Activated naive CD4-positive, alpha-beta T cell treated with anti-CD3 and anti-CD28 coated beads, Interleukin-2, amount 50 U/mL, for 72 hours (primary cell): ENCODE data around the gene LAMB1. TPM values are rescaled to one million over a fixed set of nuclear protein-coding genes. Genes with fewer than 3 reads are reported as not detected.
"Not testable (repeated sequence)": the region's sequence is repeated elsewhere in the genome, so short reads cannot be mapped to it uniquely, and the experiment has no call there.

ENCODE experiments used
- ATAC-seq, 2 donors: fragments of 150-1000 bp; cut with Tn5 transposase; 2 replicates each; pipeline ENCODE4 v1.10.0; 2021; ENCODE audit warnings: mild to moderate bottlenecking in 2 of 2, moderate library complexity in 2 of 2
- DNase-seq, 2 donors: peaks; one replicate each; pipeline ENCODE4 v3.0.0; 2021 to 2022; ENCODE audit warnings: low spot score in 2 of 2
- H3K27ac Mint-ChIP-seq, 2 donors: one replicate each; pipeline ENCODE4 v1.8.0; 2022; ENCODE audit warnings: mild to moderate bottlenecking in 2 of 2, mixed read lengths in 2 of 2
- H3K36me3 Mint-ChIP-seq, 2 donors: one replicate each; pipeline ENCODE4 v1.8.0; 2022; ENCODE audit warnings: mixed read lengths in 2 of 2
- H3K9me3 Mint-ChIP-seq, 2 donors: one replicate each; pipeline ENCODE4 v1.8.0; 2022; ENCODE audit warnings: mixed read lengths in 2 of 2
- total RNA-seq, 2 donors: library from RNA; stranded (reverse); gene quantifications; one replicate each; pipeline ENCODE4 v1.2.3, GENCODE V29; 2022

Gene LAMB1
- total RNA-seq, 2 donors from 2014 or later = 0.27 TPM; not detected in 1

DNA sequence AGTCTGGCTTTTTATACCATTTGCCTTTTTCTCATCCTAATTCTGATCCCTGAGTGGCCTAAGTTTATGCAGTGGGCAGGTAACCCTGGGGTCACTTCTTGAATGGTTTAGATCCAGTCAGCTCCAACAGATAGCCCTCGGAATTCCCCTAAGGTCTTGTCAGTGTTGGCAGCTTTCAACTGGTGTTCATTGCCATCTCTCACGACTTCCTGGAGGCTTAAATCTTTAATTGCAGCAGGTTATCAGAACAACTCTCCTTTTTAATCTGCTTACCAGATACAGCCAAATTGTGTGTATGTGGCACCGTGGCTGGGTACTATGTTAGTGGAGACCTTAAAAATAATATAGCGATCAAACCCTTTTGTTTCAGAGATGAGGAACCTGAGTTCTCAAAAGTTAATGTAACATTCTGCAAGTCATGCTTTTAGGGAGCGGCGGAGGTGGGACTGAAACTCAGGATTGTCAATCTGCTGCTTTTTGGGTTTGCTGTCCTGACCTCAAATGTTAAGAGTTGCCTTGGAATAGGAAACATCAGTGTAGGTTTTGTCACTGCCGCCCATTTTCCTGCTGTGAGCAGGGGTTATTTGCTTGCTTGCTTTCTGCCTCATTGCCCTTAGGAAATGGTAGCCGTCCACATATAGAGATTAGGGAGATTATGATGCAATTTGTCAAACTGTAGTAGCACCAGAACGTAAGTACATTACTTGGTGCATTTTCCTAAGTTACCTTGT is 111.2 kb downstream of the LAMB1 start:
- peaks cover 13 to 33% of the 10 kb centered on the region in 2 donors for H3K36me3 Mint-ChIP-seq
- H3K9me3 Mint-ChIP-seq = no peaks in the 10 kb centered on the region
- DNase-seq (no peak), ATAC-seq (peak in 1 of 2 donors; percentile 9)
- H3K27ac Mint-ChIP-seq = peak overlapping the region; percentile 95 to 97

DNA sequence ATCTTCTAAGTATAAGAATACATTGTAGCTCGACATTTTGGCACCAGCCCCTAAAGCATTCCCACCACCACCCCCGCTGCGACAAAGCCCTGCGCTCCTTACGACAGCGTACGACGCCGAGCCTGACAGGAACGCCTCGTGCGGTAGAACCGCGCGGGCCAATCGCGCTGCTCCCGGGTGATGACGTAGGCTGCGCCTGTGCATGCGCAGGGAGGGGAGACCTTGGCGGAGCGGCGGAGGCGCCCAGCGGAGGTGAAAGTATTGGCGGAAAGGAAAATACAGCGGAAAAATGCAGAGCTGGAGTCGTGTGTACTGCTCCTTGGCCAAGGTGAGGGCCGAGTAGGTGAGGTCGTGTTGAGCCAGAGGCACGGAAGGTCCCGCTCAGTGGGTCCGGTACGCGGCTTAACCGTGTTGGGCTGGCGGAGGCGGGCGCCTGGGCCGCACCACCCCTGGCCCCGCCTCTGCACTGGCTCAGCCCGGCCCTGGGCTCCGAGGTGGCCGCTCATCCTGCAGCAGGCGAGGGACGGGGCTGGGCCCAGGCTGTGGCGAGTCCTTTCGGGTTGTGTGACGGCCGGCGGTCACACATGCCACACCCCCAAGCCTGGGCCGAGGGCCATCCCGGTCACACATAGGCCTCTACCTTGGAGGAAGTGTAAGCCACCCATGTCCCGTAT is 111.9 kb downstream of the LAMB1 start, which contains the start of gene DLD:
Gene DLD (plus strand): TSS at position 222 of the 674 bp plus-strand sequence. CDS start 68 bp downstream, at position 290.
- DNase-seq (peak; percentile 91), ATAC-seq (peak; percentile 98 to 99)
- Mint-ChIP-seq H3K27ac (peak within 1 kb of the TSS; percentile 95 to 99), H3K36me3 (peaks cover 13 to 29% of the 10 kb centered on the region in 2 donors), H3K9me3 (no peaks in the 10 kb centered on the region)

DNA sequence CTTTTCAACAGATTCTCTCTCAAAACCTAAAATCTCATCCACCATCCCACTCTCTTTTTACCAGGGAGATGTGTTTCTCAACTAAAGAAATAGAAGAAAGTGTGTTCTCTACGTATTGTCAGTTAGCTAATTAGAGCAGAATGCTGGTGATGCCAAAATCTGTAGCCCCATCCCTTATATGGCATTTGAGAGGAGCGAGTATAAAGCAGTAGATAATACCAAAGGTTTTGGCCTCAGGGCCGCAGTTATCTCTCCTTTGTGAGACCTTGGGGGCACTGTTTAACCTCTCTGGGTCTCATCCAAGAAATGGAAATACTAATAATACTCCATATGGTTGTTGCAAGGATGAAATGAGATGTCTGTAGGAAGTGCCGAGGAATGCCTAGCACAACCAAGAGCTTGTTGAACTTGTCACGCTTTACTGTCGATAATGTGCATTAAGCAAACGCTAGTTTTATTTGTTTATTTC is 112.4 kb downstream of the LAMB1 start:
- H3K27ac Mint-ChIP-seq = peak overlapping the region; percentile 95 to 99
- no peak for DNase-seq
- peak; percentile 6 to 17 for ATAC-seq
- no peaks in the 10 kb centered on the region for H3K9me3 Mint-ChIP-seq
- H3K36me3 Mint-ChIP-seq = peaks cover 13 to 24% of the 10 kb centered on the region in 2 donors

DNA sequence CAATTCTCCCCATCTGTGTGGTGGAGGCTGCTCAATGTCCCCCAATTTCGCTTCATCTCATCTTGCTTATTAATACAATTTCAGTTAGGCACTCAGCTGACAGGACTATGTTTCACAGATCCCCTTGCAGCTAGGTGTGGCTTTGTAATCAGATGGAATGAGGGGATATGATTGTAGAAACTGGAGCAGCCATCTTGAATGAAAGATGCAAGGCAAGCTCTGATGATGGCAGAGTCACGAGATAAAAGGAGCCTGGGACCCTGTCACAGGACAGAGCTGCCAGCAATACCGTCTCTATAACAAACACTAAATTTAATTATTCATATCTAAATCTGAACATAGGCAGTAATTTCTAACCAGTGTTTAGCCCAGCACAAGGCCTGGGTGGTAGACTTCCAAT is 113.0 kb downstream of the LAMB1 start:
- Mint-ChIP-seq H3K36me3 (peaks cover 13 to 19% of the 10 kb centered on the region in 2 donors), H3K9me3 (no peaks in the 10 kb centered on the region), H3K27ac (peak overlapping the region; percentile 95 to 99)

DNA sequence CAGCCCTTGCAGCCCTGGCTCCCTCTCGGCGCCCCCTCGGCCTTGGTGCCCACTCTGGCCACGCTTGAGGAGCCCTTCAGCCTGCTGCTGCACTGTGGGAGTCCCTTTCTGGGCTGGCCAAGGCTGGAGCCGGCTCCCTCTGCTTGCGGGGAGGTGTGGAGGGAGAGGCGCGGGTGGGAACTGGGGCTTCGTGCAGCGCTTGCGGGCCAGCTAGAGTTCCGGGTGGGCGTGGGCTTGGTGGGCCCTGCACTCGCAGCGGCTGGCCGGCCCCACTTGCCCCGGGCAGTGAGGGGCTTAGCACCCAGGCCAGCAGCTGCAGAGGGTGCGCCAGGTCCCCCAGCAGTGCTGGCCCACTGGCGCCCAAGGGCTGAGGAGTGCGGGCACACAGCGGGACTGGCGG is 115.1 kb downstream of the LAMB1 start:
- not testable (repeated sequence) for H3K36me3 Mint-ChIP-seq, H3K9me3 Mint-ChIP-seq, H3K27ac Mint-ChIP-seq, ATAC-seq, DNase-seq

More for the DNA sequence above, 113.0 kb downstream of the LAMB1 start:
- ATAC-seq (no peak), DNase-seq (no peak)

DNA sequence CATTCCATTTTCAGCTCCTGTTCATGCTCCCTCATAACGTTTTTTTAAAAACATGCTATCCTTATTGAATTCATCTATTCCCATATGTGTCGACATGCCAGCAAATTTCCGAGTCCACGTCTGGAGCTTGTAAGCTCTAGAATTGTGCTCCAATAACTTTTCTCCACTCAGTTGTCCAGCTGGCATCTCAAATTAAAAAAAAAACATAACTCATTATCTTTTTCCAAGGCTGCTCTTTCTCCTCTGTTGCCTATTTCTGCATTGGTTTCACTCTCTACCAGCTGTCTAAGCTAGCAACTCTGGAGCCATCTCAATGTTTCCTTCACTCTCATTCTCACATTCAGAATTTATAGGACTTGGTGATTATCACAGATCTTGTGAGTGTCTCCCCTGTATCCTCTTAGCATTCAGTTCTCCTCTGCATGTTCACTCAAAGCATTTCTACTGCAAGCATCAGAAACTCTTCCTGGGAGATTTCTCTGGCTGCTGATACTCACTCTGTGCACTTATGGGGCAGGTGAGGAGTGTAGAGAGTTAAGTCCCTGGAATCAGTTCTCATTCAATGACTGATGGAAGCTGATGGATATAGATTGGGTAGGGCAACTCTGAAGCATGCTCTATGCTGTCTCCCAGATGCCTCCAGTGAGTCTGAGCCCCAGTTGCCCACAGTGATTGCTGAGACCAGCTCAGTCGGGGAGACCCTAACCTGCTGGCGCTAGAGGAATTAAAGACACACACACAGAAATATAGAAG is 118.7 kb downstream of the LAMB1 start:
- no peaks in the 10 kb centered on the region for H3K9me3 Mint-ChIP-seq
- no peak for DNase-seq
- peaks cover 0 to 8% of the 10 kb centered on the region in 2 donors for H3K36me3 Mint-ChIP-seq
- peak in 1 of 2 donors; percentile 13 for ATAC-seq
- H3K27ac Mint-ChIP-seq = no peak overlapping the region

DNA sequence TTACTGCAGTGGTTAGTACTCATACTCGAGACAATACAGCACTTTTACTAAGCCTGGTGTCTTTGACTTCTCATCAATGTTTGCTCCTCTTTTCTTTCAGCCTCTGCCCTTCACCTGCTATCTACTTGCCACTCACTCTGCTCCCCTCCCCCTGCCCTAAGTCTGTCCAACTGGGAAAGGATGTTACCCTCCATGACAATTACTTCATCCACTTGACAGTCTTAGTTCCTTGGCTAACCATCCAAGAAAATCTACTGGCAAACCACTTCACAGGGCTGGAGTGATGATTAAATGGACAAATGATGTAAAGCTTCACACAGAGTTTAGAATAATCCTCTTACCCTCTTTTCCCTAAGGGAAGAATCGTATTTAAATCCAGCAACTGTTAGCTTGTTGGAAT is 120.2 kb downstream of the LAMB1 start:
- Mint-ChIP-seq H3K27ac (no peak overlapping the region), H3K9me3 (no peaks in the 10 kb centered on the region), H3K36me3 (no peaks in the 10 kb centered on the region)
- DNase-seq (no peak), ATAC-seq (no peak)

DNA sequence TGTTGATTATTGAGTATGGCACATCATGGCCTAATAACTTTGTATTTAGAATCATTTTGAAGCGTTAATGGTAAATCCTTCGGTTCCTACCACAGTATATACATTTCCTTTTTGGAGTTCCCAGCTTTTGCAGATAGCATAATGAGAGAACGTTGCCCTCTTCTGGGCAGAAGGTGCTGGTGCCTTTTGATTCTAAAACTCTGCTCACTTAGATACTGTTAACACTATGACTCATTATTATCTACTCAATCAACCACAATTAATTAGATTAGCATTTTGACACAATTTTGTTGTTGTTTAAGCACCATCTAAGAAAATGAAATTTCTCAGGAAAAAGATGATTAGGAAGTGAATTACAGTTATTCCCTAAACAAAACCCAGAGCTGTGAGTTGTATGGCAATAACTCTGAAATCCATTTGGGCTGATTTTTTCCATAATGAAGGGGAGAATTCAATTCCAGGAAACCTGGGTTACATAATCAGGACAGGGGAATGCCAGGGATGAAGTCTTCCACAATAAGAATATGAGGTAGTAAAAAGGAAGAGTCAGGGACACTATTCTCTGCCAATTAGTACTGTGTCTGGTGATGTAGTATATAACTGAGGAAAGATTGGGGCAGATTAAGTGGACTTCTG is 123.4 kb downstream of the LAMB1 start:
- DNase-seq (no peak), ATAC-seq (peak; percentile 67 to 69)
- no peaks in the 10 kb centered on the region for H3K9me3 Mint-ChIP-seq
- H3K36me3 Mint-ChIP-seq = no peaks in the 10 kb centered on the region
- no peak overlapping the region for H3K27ac Mint-ChIP-seq

DNA sequence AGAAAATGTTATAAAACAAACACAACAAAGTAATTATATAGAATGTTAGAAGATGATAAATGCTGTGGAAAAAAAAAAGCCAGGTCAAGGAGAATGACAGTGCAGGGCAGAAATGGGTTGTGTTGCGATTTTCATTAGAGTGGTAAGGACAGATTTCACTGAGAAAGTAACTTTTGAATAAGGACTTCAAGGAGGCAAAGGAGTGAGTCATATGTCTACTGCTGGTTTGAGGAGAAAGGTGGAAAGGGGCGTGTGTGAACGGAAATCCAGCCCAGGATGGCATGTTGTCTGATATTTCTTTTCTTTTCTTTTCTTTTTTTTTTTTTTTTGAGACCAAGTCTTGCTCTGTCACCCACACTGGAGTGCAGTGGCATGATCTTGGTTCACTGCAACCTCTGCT is 124.3 kb downstream of the LAMB1 start:
- DNase-seq (no peak), ATAC-seq (peak; percentile 13 to 52)
- H3K9me3 Mint-ChIP-seq = no peaks in the 10 kb centered on the region

DNA sequence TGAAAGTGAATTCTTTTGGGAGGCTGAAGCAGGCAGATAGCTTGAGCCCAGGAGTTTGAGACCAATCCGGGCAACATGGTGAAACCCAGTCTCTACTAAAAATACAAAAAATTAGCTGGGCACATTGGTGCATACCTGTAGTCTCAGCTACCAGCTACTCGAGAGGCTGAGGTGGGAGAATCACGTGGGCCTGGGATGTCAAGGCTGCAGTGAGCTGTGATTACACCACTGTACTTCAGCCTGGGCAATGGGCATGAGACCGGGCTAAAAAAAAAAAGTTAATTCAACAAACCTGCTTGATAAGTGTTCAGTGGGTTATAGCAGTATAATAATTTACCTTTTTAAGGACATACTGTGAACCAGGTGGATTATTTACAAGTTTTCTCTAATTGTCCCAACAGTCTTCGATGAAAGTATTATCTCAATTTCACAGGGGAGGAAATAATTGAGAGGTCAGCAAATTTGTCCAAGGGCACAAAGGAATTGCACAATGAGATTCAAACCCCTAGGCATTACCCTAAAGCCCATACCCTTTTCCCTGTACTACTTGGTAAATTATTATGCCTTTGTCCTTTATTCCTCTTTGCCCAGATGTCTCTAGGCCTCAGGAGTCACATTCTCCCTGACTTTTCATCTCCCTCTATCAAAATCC is 125.1 kb downstream of the LAMB1 start:
- Mint-ChIP-seq H3K9me3 (no peaks in the 10 kb centered on the region), H3K27ac (no peak overlapping the region), H3K36me3 (no peaks in the 10 kb centered on the region)
- no peak for DNase-seq
- no peak for ATAC-seq

More for the DNA sequence above, 124.3 kb downstream of the LAMB1 start:
- no peak overlapping the region for H3K27ac Mint-ChIP-seq
- H3K36me3 Mint-ChIP-seq = no peaks in the 10 kb centered on the region

DNA sequence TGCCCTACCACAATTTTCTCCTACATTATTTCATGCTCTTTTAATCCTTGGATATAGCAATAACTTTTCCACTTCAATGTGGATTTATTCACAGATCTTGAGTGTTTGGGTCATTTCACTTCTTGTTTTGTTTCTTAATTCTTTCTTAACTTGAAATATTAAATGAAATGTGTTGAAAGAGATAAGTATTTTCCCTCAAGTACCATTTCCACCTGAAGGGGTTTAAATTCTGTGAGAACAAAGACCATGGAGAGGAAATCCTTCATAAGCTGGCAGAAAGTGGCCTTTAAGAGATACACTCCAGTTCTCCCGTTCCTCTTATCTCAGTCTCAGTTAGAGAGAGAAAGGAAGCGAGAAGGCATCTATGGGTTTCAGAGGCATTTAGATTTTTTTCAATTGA is 126.0 kb downstream of the LAMB1 start:
- DNase-seq = no peak

DNA sequence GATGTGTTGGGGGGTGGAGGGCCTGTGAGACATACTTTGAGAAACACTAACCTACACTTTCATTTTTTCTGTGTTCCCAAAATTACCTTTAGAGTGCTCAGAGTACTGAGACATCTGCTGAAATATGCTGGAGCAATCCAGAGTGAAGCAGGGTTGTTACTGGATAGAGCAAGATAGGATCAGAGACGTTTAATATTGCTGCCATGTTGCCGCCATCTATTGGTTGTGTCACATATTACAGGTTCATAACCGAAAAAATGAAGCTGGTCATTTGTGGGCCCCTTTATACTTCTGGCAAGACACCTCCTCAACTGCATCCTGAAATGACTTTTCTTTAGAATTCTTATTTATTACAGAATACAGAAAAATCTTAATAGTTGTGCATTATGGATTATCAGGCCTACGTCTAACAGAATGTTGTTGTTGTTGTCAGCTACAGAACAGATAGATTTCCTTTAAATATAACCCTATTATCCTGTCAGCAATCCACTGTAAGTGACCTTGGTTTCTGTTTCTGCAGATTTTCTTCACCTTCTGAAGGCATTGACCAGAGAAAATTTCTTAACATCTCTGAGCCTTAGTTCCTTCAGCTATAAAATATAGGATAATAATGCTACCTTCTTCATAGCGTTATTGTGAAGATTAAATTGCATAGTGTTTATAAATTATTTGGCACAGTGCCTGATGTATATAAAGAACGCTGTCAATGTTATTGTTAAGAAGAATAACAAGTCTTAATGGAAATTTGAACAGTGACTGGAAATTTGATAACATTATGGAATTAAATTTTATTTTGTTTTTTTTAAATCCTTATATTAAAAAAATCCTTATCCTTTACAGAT is 128.1 kb downstream of the LAMB1 start:
- H3K36me3 Mint-ChIP-seq = no peaks in the 10 kb centered on the region
- ATAC-seq (peak; percentile 75 to 82), DNase-seq (peak in 1 of 2 donors; percentile 56)
- no peak overlapping the region for H3K27ac Mint-ChIP-seq
- no peaks in the 10 kb centered on the region for H3K9me3 Mint-ChIP-seq

More for the DNA sequence above, 126.0 kb downstream of the LAMB1 start:
- Mint-ChIP-seq H3K36me3 (no peaks in the 10 kb centered on the region), H3K9me3 (no peaks in the 10 kb centered on the region), H3K27ac (no peak overlapping the region)
- ATAC-seq = no peak

DNA sequence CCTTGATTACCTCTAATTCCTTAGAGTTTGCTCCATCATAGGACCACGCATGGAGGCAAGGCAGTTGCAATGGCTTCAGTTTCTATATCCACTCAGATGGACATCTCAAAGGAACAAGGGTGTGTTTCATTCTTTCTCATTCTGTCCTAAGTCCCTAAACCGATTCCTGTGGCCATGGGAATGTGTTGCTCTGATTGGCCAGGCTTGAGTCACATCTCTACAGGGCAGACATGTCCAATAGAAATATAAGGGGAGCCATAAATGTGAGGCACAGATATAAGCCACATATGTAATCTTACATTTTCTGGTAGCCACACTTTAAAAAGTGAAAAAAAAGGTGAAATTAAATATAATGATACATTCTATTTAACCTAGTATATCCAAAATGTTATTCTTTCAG is 128.8 kb downstream of the LAMB1 start:
- Mint-ChIP-seq H3K36me3 (no peaks in the 10 kb centered on the region), H3K27ac (no peak overlapping the region), H3K9me3 (no peaks in the 10 kb centered on the region)
- no peak for ATAC-seq
- DNase-seq = no peak
